Colonic mucosa (tissue), 4 donors: ENCODE measurements around the gene EVX2. TPM values are rescaled to one million over a fixed set of nuclear protein-coding genes. Genes with fewer than 3 reads are reported as not detected.

ENCODE experiments used
- DNase-seq: peaks from one replicate; pipeline ENCODE4 v3.0.0-alpha.2; 2020
- H3K27ac ChIP-seq: fragments of 200-600 bp; one replicate; pipeline ENCODE4 v1.8.0; 2021
- H3K27me3 ChIP-seq: fragments of 200-600 bp; one replicate; pipeline ENCODE4 v1.8.0; 2021
- H3K36me3 ChIP-seq: fragments of 200-600 bp; one replicate; pipeline ENCODE4 v1.8.0; 2021
- H3K4me1 ChIP-seq: fragments of 200-600 bp; one replicate; pipeline ENCODE4 v1.8.0; 2021; ENCODE audit warnings: mild to moderate bottlenecking
- H3K4me3 ChIP-seq: fragments of 200-600 bp; one replicate; pipeline ENCODE4 v1.8.0; 2021
- H3K9ac ChIP-seq, 2 donors: one replicate each; pipeline ENCODE4 v1.7.0; 2013; ENCODE audit warnings: control low read depth in 2 of 2, low read depth in 2 of 2, low read length in 2 of 2
- H3K9me3 ChIP-seq: fragments of 200-600 bp; one replicate; pipeline ENCODE4 v1.8.0; 2021
- CTCF ChIP-seq: fragments of 200-600 bp; IDR thresholded peaks from one replicate; pipeline ENCODE4 v1.8.0; 2022; ENCODE audit warnings: antibody characterized with exemption, mild to moderate bottlenecking
- intact Hi-C: fragments of 100-400 bp; cut with DNase I; formaldehyde crosslinking; loops from one replicate; pipeline ENCODE4 v1.14.1; 2022
- total RNA-seq, 2 donors: library from RNA; stranded (reverse); fragmentation: NEBNext Ultra II Directional in 1 of 2; extraction: Animal tissue kit (Norgen Biotek cat#: 25700) in 1 of 2; gene quantifications; one replicate each; pipeline ENCODE4 v1.2.1, GENCODE V29; 2021
- donor health status: healthy.
- donor health status: DM: no; HTN: no; CAD: no.
- donor health status: DM: no; HTN: no; CAD: no.

The EVX2 gene
- total RNA-seq, 2 donors from 2014 or later = not detected

GRCh38 chr2:176101216-176101830 lies 17.6 kb upstream of the EVX2 start:
- no peak for TF ChIP-seq CTCF
- Histone ChIP-seq H3K4me1 (peaks cover 3% of the 10 kb centered on the region), H3K27me3 (peaks cover 93% of the 10 kb centered on the region), H3K27ac (no peak overlapping the region), H3K9ac (no peak overlapping the region), H3K36me3 (no peaks in the 10 kb centered on the region), H3K4me3 (no peak overlapping the region), H3K9me3 (no peaks in the 10 kb centered on the region)
- intact Hi-C loops = no loop called here
- DNase-seq = peak; percentile 13

GRCh38 chr2:176100547-176101140 lies 16.9 kb upstream of the EVX2 start:
- Histone ChIP-seq H3K27me3 (peaks cover 93% of the 10 kb centered on the region), H3K9ac (no peak overlapping the region), H3K36me3 (no peaks in the 10 kb centered on the region), H3K27ac (no peak overlapping the region), H3K4me3 (no peak overlapping the region), H3K9me3 (no peaks in the 10 kb centered on the region), H3K4me1 (peaks cover 3% of the 10 kb centered on the region)
- DNase-seq = peak; percentile 12
- intact Hi-C loops = no loop called here
- no peak for TF ChIP-seq CTCF

DNA sequence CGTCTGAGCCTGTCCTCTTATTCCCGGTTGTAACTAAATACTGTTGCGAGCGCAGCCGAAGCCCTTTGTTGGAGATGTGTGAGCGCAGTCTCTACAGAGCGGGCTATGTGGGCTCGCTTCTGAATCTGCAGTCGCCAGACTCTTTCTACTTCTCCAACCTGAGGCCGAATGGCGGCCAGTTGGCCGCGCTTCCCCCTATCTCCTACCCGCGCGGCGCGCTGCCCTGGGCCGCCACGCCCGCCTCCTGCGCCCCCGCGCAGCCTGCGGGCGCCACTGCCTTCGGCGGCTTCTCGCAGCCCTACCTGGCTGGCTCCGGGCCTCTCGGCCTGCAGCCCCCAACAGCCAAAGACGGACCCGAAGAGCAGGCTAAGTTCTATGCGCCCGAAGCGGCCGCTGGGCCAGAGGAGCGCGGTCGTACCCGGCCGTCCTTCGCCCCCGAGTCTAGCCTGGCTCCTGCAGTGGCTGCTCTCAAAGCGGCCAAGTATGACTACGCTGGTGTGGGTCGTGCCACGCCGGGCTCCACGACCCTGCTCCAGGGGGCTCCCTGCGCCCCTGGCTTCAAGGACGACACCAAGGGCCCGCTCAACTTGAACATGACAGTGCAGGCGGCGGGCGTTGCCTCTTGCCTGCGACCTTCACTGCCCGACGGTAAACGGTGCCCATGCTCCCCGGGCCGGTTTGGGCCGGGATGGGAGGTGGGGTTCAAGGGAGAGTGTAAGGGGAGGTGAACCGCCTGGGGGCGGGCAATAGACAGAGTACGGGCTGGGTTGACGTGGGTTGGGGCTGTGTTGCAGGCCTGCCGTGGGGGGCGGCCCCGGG lies 16.2 kb upstream of the EVX2 start, which contains the start of gene HOXD12:
Gene HOXD12, plus strand, starts transcription at position 68 of the 819 bp plus-strand sequence. Its CDS starts 7 bp downstream, at position 75.
- no peaks in the 10 kb centered on the region for H3K9me3 ChIP-seq
- no peak within 1 kb of the TSS for H3K27ac ChIP-seq
- H3K27me3 ChIP-seq = peaks cover 93% of the 10 kb centered on the region
- peaks cover 3% of the 10 kb centered on the region for H3K4me1 ChIP-seq
- peak; percentile 11 for DNase-seq
- TF ChIP-seq CTCF = no peak
- no peak within 1 kb of the TSS for H3K9ac ChIP-seq
- no peak within 1 kb of the TSS for H3K4me3 ChIP-seq
- no peaks in the 10 kb centered on the region for H3K36me3 ChIP-seq
- intact Hi-C loops = no loop called here

DNA sequence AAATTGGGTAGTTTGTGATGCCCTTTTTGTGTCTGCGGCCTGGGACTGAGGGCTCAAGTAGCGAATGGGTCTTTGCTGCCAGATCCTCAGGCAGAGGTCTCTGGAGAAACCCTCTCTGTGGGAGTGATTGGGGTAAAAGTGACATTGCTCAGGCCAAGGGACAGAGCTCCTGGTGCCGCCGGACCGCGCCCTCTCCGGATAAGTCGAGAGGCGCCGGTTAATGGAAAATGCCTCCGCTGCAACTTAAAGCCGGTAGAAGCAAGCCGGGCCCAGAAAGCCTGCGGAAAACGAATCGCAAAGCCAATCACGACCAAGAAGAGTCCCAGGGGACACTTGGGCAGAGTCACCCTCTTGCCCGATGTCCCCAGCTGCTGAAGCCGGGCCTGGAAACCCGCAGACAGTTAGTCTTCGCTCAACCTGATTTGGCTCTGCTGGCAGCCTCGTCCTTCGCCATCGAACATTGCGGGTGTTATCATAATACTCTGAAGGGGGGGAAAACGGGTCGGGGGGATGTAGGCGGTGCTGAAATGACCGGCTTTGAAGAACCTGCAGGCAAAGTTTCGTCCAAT lies 15.5 kb upstream of the EVX2 start:
- no peaks in the 10 kb centered on the region for H3K36me3 ChIP-seq
- H3K4me3 ChIP-seq = no peak overlapping the region
- intact Hi-C loops = no loop called here
- TF ChIP-seq CTCF = no peak
- no peak overlapping the region for H3K27ac ChIP-seq
- no peak overlapping the region for H3K9ac ChIP-seq
- peaks cover 93% of the 10 kb centered on the region for H3K27me3 ChIP-seq
- H3K4me1 ChIP-seq = peaks cover under 1% of the 10 kb centered on the region
- no peaks in the 10 kb centered on the region for H3K9me3 ChIP-seq
- peak; percentile 15 for DNase-seq

- Histone ChIP-seq H3K9ac (no peak overlapping the region), H3K27me3 (peaks cover 92% of the 10 kb centered on the region), H3K27ac (no peak overlapping the region), H3K9me3 (no peaks in the 10 kb centered on the region), H3K4me3 (peak overlapping the region; percentile 5), H3K4me1 (no peaks in the 10 kb centered on the region), H3K36me3 (no peaks in the 10 kb centered on the region)
- DNase-seq = peak; percentile 20
- intact Hi-C loops = no loop called here
- no peak for TF ChIP-seq CTCF
Observed at GRCh38 chr2:176098366-176099158, 14.8 kb upstream of the EVX2 start.
